Purkinje cell (primary cell): Measurements from ENCODE around the gene TAF11L4. TPM values are rescaled to one million over a fixed set of nuclear protein-coding genes. Genes with fewer than 3 reads are reported as not detected.

Experiments
- polyA plus RNA-seq: library from polyadenylated mRNA; unstranded; fragments of >200 nt; fragmentation: Nextera tagmentation; gene quantifications from 2 replicates; pipeline ENCODE4 v1.2.1, GENCODE V29; 2014

Gene TAF11L4
- not detected in 2 replicates for polyA plus RNA-seq

DNA sequence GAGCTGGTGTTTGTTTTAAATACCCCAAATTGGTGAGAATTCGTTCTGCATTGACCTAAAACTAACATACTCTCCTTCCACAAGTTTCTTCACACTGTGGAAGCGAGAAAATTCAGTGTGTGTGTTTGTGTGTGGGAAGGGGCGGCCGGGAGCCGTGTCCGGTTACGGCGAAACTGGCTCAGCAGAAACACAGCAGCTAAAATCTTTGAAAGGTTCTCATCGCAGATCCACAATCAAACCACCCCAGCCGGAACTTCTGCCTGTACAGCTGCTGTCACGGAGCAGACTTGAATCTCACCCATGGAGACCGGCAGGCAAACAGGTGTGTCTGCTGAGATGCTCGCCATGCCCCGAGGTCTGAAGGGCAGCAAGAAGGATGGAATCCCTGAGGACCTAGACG lies at the start of gene TAF11L4:
Gene TAF11L4 (plus strand): TSS at position 301 of the 400 bp plus-strand sequence.

DNA sequence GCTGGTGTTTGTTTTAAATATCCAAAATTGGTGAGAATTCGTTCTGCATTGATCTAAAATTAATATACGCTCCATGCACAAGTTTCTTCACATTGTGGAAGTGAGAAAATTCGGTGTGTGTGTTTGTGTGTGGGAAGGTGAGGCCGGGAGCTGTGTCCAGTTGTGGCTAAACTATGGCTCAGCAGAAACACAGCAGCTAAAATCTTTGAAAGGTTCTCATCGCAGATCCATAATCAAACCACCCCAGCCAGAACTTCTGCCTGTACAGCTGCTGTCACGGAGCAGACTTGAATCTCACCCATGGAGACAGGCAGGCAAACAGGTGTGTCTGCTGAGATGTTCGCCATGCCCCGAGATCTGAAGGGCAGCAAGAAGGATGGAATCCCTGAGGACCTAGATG lies 23.7 kb upstream of the TAF11L4 start, which contains the start of gene TAF11L2:
Gene TAF11L2 (plus strand): TSS at position 301 of the 400 bp plus-strand sequence.

DNA sequence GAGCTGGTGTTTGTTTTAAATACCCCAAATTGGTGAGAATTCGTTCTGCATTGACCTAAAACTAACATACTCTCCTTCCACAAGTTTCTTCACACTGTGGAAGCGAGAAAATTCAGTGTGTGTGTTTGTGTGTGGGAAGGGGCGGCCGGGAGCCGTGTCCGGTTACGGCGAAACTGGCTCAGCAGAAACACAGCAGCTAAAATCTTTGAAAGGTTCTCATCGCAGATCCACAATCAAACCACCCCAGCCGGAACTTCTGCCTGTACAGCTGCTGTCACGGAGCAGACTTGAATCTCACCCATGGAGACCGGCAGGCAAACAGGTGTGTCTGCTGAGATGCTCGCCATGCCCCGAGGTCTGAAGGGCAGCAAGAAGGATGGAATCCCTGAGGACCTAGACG lies 3.5 kb upstream of the TAF11L4 start, which contains the start of gene TAF11L3:
Gene TAF11L3 (plus strand): TSS at position 301 of the 400 bp plus-strand sequence.

DNA sequence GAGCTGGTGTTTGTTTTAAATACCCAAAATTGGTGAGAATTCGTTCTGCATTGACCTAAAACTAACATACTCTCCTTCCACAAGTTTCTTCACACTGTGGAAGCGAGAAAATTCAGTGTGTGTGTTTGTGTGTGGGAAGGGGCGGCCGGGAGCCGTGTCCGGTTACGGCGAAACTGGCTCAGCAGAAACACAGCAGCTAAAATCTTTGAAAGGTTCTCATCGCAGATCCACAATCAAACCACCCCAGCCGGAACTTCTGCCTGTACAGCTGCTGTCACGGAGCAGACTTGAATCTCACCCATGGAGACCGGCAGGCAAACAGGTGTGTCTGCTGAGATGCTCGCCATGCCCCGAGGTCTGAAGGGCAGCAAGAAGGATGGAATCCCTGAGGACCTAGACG lies 3.3 kb downstream of the TAF11L4 start, which contains the start of gene TAF11L5:
Gene TAF11L5 (plus strand): TSS at position 301 of the 400 bp plus-strand sequence.

DNA sequence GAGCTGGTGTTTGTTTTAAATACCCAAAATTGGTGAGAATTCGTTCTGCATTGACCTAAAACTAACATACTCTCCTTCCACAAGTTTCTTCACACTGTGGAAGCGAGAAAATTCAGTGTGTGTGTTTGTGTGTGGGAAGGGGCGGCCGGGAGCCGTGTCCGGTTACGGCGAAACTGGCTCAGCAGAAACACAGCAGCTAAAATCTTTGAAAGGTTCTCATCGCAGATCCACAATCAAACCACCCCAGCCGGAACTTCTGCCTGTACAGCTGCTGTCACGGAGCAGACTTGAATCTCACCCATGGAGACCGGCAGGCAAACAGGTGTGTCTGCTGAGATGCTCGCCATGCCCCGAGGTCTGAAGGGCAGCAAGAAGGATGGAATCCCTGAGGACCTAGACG lies 6.8 kb downstream of the TAF11L4 start, which contains the start of gene TAF11L6:
Gene TAF11L6 (plus strand): TSS at position 301 of the 400 bp plus-strand sequence.

Other genes starting within 250 kb of the TAF11L4 start
- not detected in 2 replicates for gene TAF11L2, start 23.6 kb upstream of the TAF11L4 start, polyA plus RNA-seq
- gene TAF11L3, start 3.4 kb upstream of the TAF11L4 start, polyA plus RNA-seq: not detected in 2 replicates
- gene TAF11L5, start 3.4 kb downstream of the TAF11L4 start, polyA plus RNA-seq: not detected in 2 replicates
- not detected in 2 replicates for gene TAF11L6, start 6.9 kb downstream of the TAF11L4 start, polyA plus RNA-seq
- not detected in 2 replicates for gene TAF11L7, start 64.0 kb downstream of the TAF11L4 start, polyA plus RNA-seq
- gene TAF11L8, start 69.2 kb downstream of the TAF11L4 start, polyA plus RNA-seq: not detected in 2 replicates
- gene TAF11L9, start 72.6 kb downstream of the TAF11L4 start, polyA plus RNA-seq: not detected in 2 replicates
- gene TAF11L10, start 76.0 kb downstream of the TAF11L4 start, polyA plus RNA-seq: not detected in 2 replicates
- not detected in 2 replicates for gene TAF11L11, start 82.4 kb downstream of the TAF11L4 start, polyA plus RNA-seq
- gene TAF11L12, start 88.6 kb downstream of the TAF11L4 start, polyA plus RNA-seq: not detected in 2 replicates
- gene TAF11L13, start 110.3 kb downstream of the TAF11L4 start, polyA plus RNA-seq: not detected in 2 replicates
- gene TAF11L14, start 112.7 kb downstream of the TAF11L4 start, polyA plus RNA-seq: not detected in 2 replicates